ENCODE results near the gene CHRNB4.

DNA sequence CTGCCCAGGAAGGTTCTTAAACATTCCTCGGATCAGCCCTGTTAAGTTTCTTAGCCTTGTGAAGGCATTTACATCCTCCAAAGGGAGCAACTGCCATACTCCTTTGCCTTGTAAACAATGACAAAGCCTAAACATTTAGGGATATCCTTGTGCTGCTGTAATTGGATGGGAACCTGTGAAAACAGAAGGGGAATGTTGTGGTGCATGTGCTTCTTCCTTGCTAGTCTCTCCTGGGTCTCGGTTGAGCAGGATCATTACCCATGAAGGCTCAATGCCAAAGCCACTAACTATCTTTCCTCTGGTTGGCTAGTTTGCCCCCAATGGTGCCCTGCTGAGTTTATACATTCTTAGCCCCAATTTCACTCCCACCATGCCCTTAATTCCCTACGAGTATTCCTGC, 37.5 kb downstream of the CHRNB4 start:
- no peak for TF ChIP-seq POLR2AphosphoS5 (IDR thresholded peaks at IDR 0.05; ENCODE audit: low read depth, low read length)
- no peak for TF ChIP-seq TAF1 (IDR thresholded peaks at IDR 0.05; ENCODE audit: low read depth, low read length)
